ENCODE data around the gene MBOAT7. TPM values are rescaled to one million over a fixed set of nuclear protein-coding genes. Genes with fewer than 3 reads are reported as not detected.

The MBOAT7 gene
- total and polyA plus RNA-seq, 2 donors (not counting 3 experiments of a cell fraction or from before 2014, with no cell fraction given): 204 to 218 TPM

GRCh38 chr19:54211235-54211634, 21.9 kb upstream of the MBOAT7 start:
- ChIA-PET CTCF (interaction anchor here (0.8 to 1.9 kb wide), 2 partner anchors 14 to 55 kb away, joined by 3 to 5 read pairs; no protein-coding TSS in a partner anchor), POLR2A (no interaction called here)
- H3K27ac ChIP-seq (ENCODE audit: insufficient read depth, low read depth, low read length): no peak overlapping the region
- TF ChIP-seq POLR2A (IDR thresholded peaks at IDR 0.05; ENCODE audit: low read depth, low read length) (no peak), POLR2AphosphoS5 (IDR thresholded peaks at IDR 0.05; ENCODE audit: insufficient read depth, low read depth, low read length) (no peak), GATA2 (IDR thresholded peaks at IDR 0.05; ENCODE audit: insufficient read depth, insufficient read length, low read depth, low read length) (no peak), EZH2 (IDR thresholded peaks at IDR 0.05; ENCODE audit: borderline replicate concordance, low read depth, low read length, severe bottlenecking) (no peak), MAX (IDR thresholded peaks at IDR 0.05; ENCODE audit: insufficient read depth, insufficient read length) (no peak), JUN (IDR thresholded peaks at IDR 0.05; ENCODE audit: borderline replicate concordance, insufficient read depth, insufficient read length, low read depth) (no peak), CTCF (IDR thresholded peaks at IDR 0.05; ENCODE audit: extremely low read depth in 1 of 2, insufficient read depth in 1 of 2, low read depth in 1 of 2, low read length in 2 of 2) (no peak), MYC (IDR thresholded peaks at IDR 0.05; ENCODE audit: low read depth, low read length) (no peak), FOS (IDR thresholded peaks at IDR 0.05; ENCODE audit: borderline replicate concordance, insufficient read depth, low read length) (no peak)
- H3K9ac ChIP-seq (replicated peaks; ENCODE audit: extremely low read depth, insufficient read depth, low read length): no peak overlapping the region
- DNase-seq (ENCODE audit: low read depth, low spot score): no peak
- no peak overlapping the region for H2AFZ ChIP-seq (ENCODE audit: low read depth, low read length)
- H3K79me2 ChIP-seq (ENCODE audit: control insufficient read depth, insufficient read depth, low read length): peaks cover 26% of the 10 kb centered on the region
- FAIRE-seq: no peak
- no TSS peak for BruUV-seq (replicated peaks)
- H3K9me3 ChIP-seq (replicated peaks; ENCODE audit: control insufficient read depth, insufficient read depth, low read length): no peaks in the 10 kb centered on the region
- H3K36me3 ChIP-seq (ENCODE audit: control insufficient read depth in 2 of 2, extremely low read depth in 1 of 2, insufficient read depth in 2 of 2, low read length in 2 of 2): peaks cover 9 to 20% of the 10 kb centered on the region in 2 experiments
- no peak overlapping the region for H3K4me3 ChIP-seq (replicated peaks in 1 of 3; ENCODE audit: insufficient read depth in 1 of 3, low read depth in 1 of 3, low read length in 3 of 3)
- dilution Hi-C loops (cut with MboI; ENCODE audit: extremely low pct_ligation_motif_present, low sequenced_read_pairs) (no loop called here), intact Hi-C loops (cut with micrococcal nuclease) (no loop called here)
- H3K4me1 ChIP-seq (ENCODE audit: control insufficient read depth, extremely low read depth, insufficient read depth, low read length): peaks cover 18% of the 10 kb centered on the region
- H3K9me1 ChIP-seq (replicated peaks; ENCODE audit: control insufficient read depth, extremely low read depth, insufficient read depth, low read length): no peaks in the 10 kb centered on the region
- no peaks in the 10 kb centered on the region for H4K20me1 ChIP-seq (replicated peaks; ENCODE audit: control insufficient read depth, extremely low read depth, insufficient read depth, low read length)
- H3K4me2 ChIP-seq (ENCODE audit: insufficient read depth, low read length): no peak overlapping the region
- no peaks in the 10 kb centered on the region for H3K27me3 ChIP-seq (ENCODE audit: control insufficient read depth in 2 of 2, insufficient read depth in 2 of 2, low read length in 2 of 2)
